Uterus (tissue), 2 donors: ENCODE measurements around the gene CCNYL1.

ENCODE experiments used
- POLR2A ChIP-seq, 2 donors: fragments of 450-650 bp; IDR thresholded peaks; one replicate each; pipeline ENCODE4 v1.6.1; 2016; ENCODE audit warnings: antibody characterized with exemption in 2 of 2, mild to moderate bottlenecking in 1 of 2, moderate library complexity in 1 of 2
- TF ChIP-seq, protein P1 (sequence below), 4 experiments: fragments of 200-600 bp in 2 of 4; fragments of 450-650 bp in 2 of 4; sonication (generic) in 2 of 4; IDR thresholded peaks; one replicate each; pipeline ENCODE4 v1.5.1; 2016 to 2019; ENCODE audit warnings: antibody characterized with exemption in 4 of 4, mild to moderate bottlenecking in 2 of 4, moderate library complexity in 1 of 4

DNA sequence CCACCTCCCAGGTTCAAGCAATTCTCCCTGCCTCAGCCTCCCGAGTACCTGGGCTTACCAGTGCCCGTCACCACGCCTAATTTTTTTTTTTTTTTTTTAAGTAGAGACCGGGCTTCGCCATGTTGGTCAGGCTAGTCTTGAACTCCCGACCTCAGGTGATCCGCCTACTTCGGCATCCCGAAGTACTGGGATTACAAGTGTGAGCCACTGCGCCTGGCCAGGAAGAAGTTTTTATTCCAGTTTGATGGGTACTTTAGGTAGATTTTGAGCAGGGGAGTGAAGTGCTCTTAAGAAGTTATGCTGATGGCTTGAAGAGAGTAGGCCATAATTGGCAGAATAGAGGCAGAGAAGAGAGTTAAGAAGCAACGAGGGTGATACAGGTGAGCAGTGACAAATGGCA lies 33.0 kb downstream of the CCNYL1 start:
- TF ChIP-seq, protein P1, sequence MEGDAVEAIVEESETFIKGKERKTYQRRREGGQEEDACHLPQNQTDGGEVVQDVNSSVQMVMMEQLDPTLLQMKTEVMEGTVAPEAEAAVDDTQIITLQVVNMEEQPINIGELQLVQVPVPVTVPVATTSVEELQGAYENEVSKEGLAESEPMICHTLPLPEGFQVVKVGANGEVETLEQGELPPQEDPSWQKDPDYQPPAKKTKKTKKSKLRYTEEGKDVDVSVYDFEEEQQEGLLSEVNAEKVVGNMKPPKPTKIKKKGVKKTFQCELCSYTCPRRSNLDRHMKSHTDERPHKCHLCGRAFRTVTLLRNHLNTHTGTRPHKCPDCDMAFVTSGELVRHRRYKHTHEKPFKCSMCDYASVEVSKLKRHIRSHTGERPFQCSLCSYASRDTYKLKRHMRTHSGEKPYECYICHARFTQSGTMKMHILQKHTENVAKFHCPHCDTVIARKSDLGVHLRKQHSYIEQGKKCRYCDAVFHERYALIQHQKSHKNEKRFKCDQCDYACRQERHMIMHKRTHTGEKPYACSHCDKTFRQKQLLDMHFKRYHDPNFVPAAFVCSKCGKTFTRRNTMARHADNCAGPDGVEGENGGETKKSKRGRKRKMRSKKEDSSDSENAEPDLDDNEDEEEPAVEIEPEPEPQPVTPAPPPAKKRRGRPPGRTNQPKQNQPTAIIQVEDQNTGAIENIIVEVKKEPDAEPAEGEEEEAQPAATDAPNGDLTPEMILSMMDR (IDR thresholded peaks at IDR 0.05), result no peak
- no peak for TF ChIP-seq POLR2A (IDR thresholded peaks at IDR 0.05)
